B cell (primary cell): ENCODE measurements around the gene POU1F1. TPM values are rescaled to one million over a fixed set of nuclear protein-coding genes. Genes with fewer than 3 reads are reported as not detected.
A peak's percentile ranks its signal among the peaks of the same experiment; 100 is the strongest.

ENCODE experiments used
- ATAC-seq: fragments of 200-7000 bp; cut with Tn5 transposase; one replicate; pipeline ENCODE4 v1.10.0; 2021; ENCODE audit warnings: low read depth, mild to moderate bottlenecking, moderate number of reproducible peaks, moderate library complexity
- CTCF ChIA-PET: fragments of 350-600 bp; sonication (Branson Sonifier 250); formaldehyde crosslinking; loops from one replicate; lab custom pipeline; 2021; ENCODE audit warnings: antibody characterized with exemption, inconsistent platforms; lab: Charles Lee
- POLR2A ChIA-PET: fragments of 350-600 bp; sonication (Branson Sonifier 250); formaldehyde crosslinking; loops from one replicate; lab custom pipeline; 2021; ENCODE audit warnings: antibody characterized with exemption; lab: Charles Lee
- DNase-seq: peaks from one replicate; pipeline ENCODE4 v3.0.0; 2013
- H2AFZ ChIP-seq: 2 replicates; pipeline ENCODE4 v1.6.1; 2012; ENCODE audit warnings: mild to moderate bottlenecking, low read depth, low read length; ENCODE audit not compliant: insufficient read depth, poor library complexity, severe bottlenecking
- H3K27ac ChIP-seq, 2 donors: 1 replicate in 1 of 2; 2 replicates in 1 of 2; pipeline ENCODE4 v1.5.1; 2012 to 2013; ENCODE audit warnings: low read length in 2 of 2, mild to moderate bottlenecking in 2 of 2, moderate library complexity in 1 of 2
- H3K27me3 ChIP-seq, 4 experiments: fragments of 200-600 bp in 1 of 4; sonication (generic) in 1 of 4; replicated peaks in 1 of 4; 1 replicate in 2 of 4; 2 replicates in 2 of 4; pipeline versions ENCODE4 v1.6.1 to v1.7.0; 2013 to 2016; ENCODE audit warnings: low read length in 3 of 4, mild to moderate bottlenecking in 2 of 4, mixed read lengths in 1 of 4, moderate library complexity in 1 of 4; ENCODE audit not compliant: insufficient read depth in 4 of 4, control insufficient read depth in 3 of 4; ENCODE audit errors: control extremely low read depth in 1 of 4
- H3K36me3 ChIP-seq, 2 experiments: replicated peaks in 1 of 2; 1 replicate in 1 of 2; 2 replicates in 1 of 2; pipeline versions ENCODE4 v1.6.1 to v1.7.1; 2013; ENCODE audit warnings: low read length in 1 of 2; ENCODE audit not compliant: insufficient read depth in 2 of 2, control insufficient read depth in 1 of 2; ENCODE audit errors: control extremely low read depth in 1 of 2, extremely low read depth in 1 of 2
- H3K4me1 ChIP-seq, 2 donors: fragments of 200-600 bp in 1 of 2; sonication (generic) in 1 of 2; 1 replicate in 1 of 2; 2 replicates in 1 of 2; pipeline versions ENCODE4 v1.5.1 to v1.6.1; 2013 to 2017; ENCODE audit warnings: low read length in 2 of 2; ENCODE audit not compliant: control insufficient read depth in 2 of 2, insufficient read depth in 2 of 2
- H3K4me2 ChIP-seq: replicated peaks from 2 replicates; pipeline ENCODE3; 2012; ENCODE audit warnings: mild to moderate bottlenecking, low read depth, low read length; ENCODE audit not compliant: poor library complexity, severe bottlenecking
- H3K4me3 ChIP-seq, 5 experiments: fragments of 200-600 bp in 1 of 5; sonication (generic) in 1 of 5; 1 replicate in 3 of 5; 2 replicates in 2 of 5; pipeline versions ENCODE4 v1.5.1 to v1.7.0; 2011 to 2016; ENCODE audit warnings: low read length in 4 of 5, mild to moderate bottlenecking in 4 of 5, low read depth in 2 of 5, control low read depth in 1 of 5, moderate library complexity in 1 of 5; ENCODE audit not compliant: insufficient read depth in 1 of 5; ENCODE audit errors: control extremely low read depth in 1 of 5, extremely low read depth in 1 of 5
- H3K79me2 ChIP-seq: fragments of 200-600 bp; sonication (generic); one replicate; pipeline ENCODE4 v1.6.0; 2016; ENCODE audit warnings: low read length; ENCODE audit not compliant: control insufficient read depth, insufficient read depth
- H3K9ac ChIP-seq: fragments of 200-600 bp; sonication (generic); 2 replicates; pipeline ENCODE4 v1.6.1; 2017; ENCODE audit warnings: mild to moderate bottlenecking, low read length, moderate library complexity
- H3K9me3 ChIP-seq, 3 donors: one replicate each; pipeline versions ENCODE4 v1.6.1 to v1.7.1; 2013; ENCODE audit warnings: low read length in 2 of 3; ENCODE audit not compliant: control insufficient read depth in 2 of 3, insufficient read depth in 1 of 3; ENCODE audit errors: control extremely low read depth in 1 of 3
- H4K20me1 ChIP-seq: 2 replicates; pipeline ENCODE4 v1.6.0; 2012; ENCODE audit warnings: mild to moderate bottlenecking, low read length; ENCODE audit not compliant: insufficient read depth, control insufficient read depth, poor library complexity, severe bottlenecking
- H3K27ac Mint-ChIP-seq: one replicate; pipeline ENCODE4 v1.8.0; 2021; ENCODE audit warnings: mixed read lengths
- H3K27me3 Mint-ChIP-seq: one replicate; pipeline ENCODE4 v1.8.0; 2021; ENCODE audit warnings: mixed read lengths
- H3K4me1 Mint-ChIP-seq: one replicate; pipeline ENCODE4 v1.8.0; 2021; ENCODE audit warnings: mixed read lengths
- H3K4me3 Mint-ChIP-seq: one replicate; pipeline ENCODE4 v1.8.0; 2021; ENCODE audit warnings: mixed read lengths
- H3K9me3 Mint-ChIP-seq: one replicate; pipeline ENCODE4 v1.8.0; 2022; ENCODE audit warnings: mixed read lengths; ENCODE audit not compliant: insufficient read depth
- EZH2 ChIP-seq: IDR thresholded peaks from 2 replicates; pipeline ENCODE4 v1.6.1; 2012; ENCODE audit warnings: borderline replicate concordance, low read depth, mild to moderate bottlenecking, moderate library complexity, low read length; ENCODE audit not compliant: insufficient read depth, poor library complexity, severe bottlenecking
- WGBS: methylation state at CpG from one replicate; pipeline ENCODE4 v1.1.5; 2013; ENCODE audit warnings: missing lambda C conversion rate; ENCODE audit not compliant: insufficient coverage; 5-methylcytosine and 5-hydroxymethylcytosine counted together
- intact Hi-C: fragments of 100-400 bp; cut with micrococcal nuclease; formaldehyde crosslinking; loops from one replicate; pipeline ENCODE4 v1.10.0; 2022
- polyA plus RNA-seq: library from polyadenylated mRNA; depleted of rRNA; stranded (reverse); fragments of >200 nt; gene quantifications from 2 replicates; pipeline ENCODE4 v1.2.3, GENCODE V29; 2012
- total RNA-seq, 2 donors: library from RNA; stranded (reverse); fragments of 120-200 nt in 1 of 2; gene quantifications; 1 replicate in 1 of 2; 2 replicates in 1 of 2; pipeline versions ENCODE4 v1.2.3 to v1.2.4, GENCODE V29; 2013 to 2022
- TF ChIP-seq, protein P1 (sequence below): fragments of 200-600 bp; IDR thresholded peaks from one replicate; pipeline ENCODE4 v1.8.0; 2022; ENCODE audit warnings: antibody characterized with exemption, mild to moderate bottlenecking

POU1F1 gene
- total and polyA plus RNA-seq, 2 donors (not counting 1 experiment from before 2014, with no cell fraction given) = not detected

DNA sequence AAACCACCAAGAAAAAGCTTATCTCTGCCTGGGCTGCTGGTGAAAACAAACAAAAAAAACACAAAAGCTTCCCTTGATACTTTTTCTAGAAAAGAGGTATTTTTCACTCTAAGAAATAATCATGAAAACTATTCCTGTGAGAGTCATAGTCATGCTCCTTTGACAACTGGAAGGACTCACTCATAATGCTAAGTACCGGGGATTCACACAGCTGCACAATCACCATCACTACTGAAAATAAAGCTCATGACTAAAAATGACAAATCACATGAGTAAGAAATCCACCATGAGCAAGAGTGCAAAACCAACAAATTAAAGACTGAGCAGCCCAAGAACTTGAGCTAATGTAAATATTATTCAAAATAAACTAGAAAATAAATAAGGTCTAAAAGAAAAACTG, 10.6 kb upstream of the POU1F1 start:
- Histone ChIP-seq H3K4me2 (no peak overlapping the region), H2AFZ (no peak overlapping the region), H3K9ac (no peak overlapping the region), H3K36me3 (no peaks in the 10 kb centered on the region), H3K79me2 (no peaks in the 10 kb centered on the region), H3K4me3 (no peak overlapping the region), H3K9me3 (no peaks in the 10 kb centered on the region), H3K4me1 (no peaks in the 10 kb centered on the region), H3K27me3 (no peaks in the 10 kb centered on the region), H3K27ac (no peak overlapping the region), H4K20me1 (no peaks in the 10 kb centered on the region)
- TF ChIP-seq EZH2 = no peak
- TF ChIP-seq, protein P1, sequence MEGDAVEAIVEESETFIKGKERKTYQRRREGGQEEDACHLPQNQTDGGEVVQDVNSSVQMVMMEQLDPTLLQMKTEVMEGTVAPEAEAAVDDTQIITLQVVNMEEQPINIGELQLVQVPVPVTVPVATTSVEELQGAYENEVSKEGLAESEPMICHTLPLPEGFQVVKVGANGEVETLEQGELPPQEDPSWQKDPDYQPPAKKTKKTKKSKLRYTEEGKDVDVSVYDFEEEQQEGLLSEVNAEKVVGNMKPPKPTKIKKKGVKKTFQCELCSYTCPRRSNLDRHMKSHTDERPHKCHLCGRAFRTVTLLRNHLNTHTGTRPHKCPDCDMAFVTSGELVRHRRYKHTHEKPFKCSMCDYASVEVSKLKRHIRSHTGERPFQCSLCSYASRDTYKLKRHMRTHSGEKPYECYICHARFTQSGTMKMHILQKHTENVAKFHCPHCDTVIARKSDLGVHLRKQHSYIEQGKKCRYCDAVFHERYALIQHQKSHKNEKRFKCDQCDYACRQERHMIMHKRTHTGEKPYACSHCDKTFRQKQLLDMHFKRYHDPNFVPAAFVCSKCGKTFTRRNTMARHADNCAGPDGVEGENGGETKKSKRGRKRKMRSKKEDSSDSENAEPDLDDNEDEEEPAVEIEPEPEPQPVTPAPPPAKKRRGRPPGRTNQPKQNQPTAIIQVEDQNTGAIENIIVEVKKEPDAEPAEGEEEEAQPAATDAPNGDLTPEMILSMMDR = no peak
- ChIA-PET POLR2A (no interaction called here), CTCF (interaction anchor here (1.0 to 4.6 kb wide), 2 partner anchors 12 to 15 kb away, joined by 4 to 26 read pairs; no protein-coding TSS in a partner anchor)
- intact Hi-C loops = no loop called here
- Mint-ChIP-seq H3K4me1 (no peaks in the 10 kb centered on the region), H3K4me3 (no peak overlapping the region), H3K9me3 (no peaks in the 10 kb centered on the region), H3K27ac (no peak overlapping the region), H3K27me3 (peaks cover 13% of the 10 kb centered on the region)
- DNase-seq (no peak), ATAC-seq (no peak)
- whole genome bisulfite sequencing = 100% methylated on average over 1 of the region's 1 CpG

DNA sequence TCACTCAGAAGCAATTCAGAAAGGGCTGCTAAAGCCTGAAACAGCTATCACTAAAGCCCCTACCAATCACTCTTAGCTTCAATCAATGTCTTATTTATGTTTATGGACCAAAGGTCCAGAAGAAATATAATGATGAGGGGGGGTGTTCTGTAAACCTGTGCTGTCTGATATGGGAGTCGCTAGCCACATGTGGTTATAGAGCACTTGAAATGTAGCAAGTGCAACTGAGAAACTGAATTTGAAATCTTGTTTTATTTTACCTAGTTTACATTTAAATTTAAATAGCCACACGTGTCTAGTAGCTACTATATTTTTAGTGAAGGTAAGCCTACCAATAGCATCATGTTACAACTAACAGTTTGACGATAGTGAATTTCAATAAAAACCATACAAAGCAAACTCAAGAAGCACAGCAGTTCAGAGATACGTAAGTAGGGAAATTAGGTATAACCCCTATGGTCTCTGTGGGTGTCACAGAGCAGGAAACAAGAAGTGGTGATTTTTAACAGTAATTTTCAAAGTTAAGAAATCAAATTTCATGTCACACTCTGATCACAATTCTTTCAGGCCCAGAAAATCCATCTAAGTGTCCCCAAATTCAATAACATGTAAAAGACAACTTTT, 3.6 kb downstream of the POU1F1 start:
- peak overlapping the region; percentile 36 for H3K4me3 Mint-ChIP-seq
- H3K4me1 Mint-ChIP-seq = peaks cover 22% of the 10 kb centered on the region

More for the DNA sequence above, 3.6 kb downstream of the POU1F1 start:
- WGBS = no CpG with 5 or more reads among the region's 4 CpGs
- peaks cover 4% of the 10 kb centered on the region for H3K27me3 Mint-ChIP-seq
- no peaks in the 10 kb centered on the region for H3K27me3 ChIP-seq
- DNase-seq (peak; percentile 54), ATAC-seq (peak; percentile 73)
- peak overlapping the region in 1 of 2 donors; percentile 28 for H3K27ac ChIP-seq
- no peak overlapping the region for H3K4me3 ChIP-seq
- H3K36me3 ChIP-seq = no peaks in the 10 kb centered on the region
- no peaks in the 10 kb centered on the region for H3K9me3 ChIP-seq
- H3K27ac Mint-ChIP-seq = no peak overlapping the region
- POLR2A ChIA-PET = no interaction called here
- no peak for TF ChIP-seq EZH2
- TF ChIP-seq, protein P1 = no peak
- peak overlapping the region; percentile 31 for H2AFZ ChIP-seq
- peak overlapping the region; percentile 49 for H3K4me2 ChIP-seq
- CTCF ChIA-PET = interaction anchor here (0.7 kb wide), 1 partner anchor 12 kb away, joined by 3 read pairs; no protein-coding TSS in a partner anchor
- H3K4me1 ChIP-seq = peaks cover 19 to 25% of the 10 kb centered on the region in 2 donors
- H3K79me2 ChIP-seq = no peaks in the 10 kb centered on the region
- H3K9ac ChIP-seq = peak overlapping the region; percentile 4
- H4K20me1 ChIP-seq = no peaks in the 10 kb centered on the region
- no peaks in the 10 kb centered on the region for H3K9me3 Mint-ChIP-seq
- intact Hi-C loops = no loop called here
